ENCODE measurements around the gene GDF9.

The GDF9 gene

DNA sequence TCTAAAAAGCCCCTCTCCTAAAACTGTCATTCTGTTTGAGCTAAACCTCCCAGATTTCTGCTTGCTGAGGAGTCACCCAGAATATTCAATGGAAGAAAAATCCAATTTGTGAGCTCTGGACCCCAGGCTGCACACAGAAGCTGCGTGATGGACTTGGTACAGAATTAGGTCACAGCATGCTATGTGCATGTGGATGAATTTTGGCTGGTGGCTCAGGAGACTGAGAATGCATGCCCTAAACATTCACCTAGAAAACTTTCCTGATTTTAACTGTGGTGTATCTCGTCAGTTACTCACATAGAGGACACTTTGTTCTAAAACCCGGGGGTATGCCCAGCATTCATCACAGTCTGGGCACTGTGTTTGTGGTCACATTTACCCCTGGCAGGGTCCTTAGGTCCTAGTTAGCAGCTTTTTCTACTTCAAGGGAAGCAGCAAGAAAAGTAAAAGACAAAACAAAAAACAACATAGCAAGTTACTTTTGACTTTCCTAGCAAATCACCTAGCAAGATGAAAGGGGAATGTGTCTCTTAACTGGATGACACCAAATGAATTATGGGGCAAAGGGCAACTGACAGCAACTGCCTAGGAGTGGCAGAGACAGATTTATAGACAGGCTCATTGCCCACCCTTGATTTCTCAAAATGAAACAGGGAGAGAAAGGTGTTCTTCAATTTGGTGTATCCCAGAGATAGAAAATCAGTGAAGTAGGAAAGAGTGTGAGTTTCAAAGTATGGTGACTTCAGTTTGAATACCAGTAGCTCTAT, 27.6 kb downstream of the GDF9 start:
- Mint-ChIP-seq H3K27ac (peak overlapping the region; percentile 51), H3K9me3 (no peaks in the 10 kb centered on the region), H3K4me3 (no peak overlapping the region), H3K27me3 (no peaks in the 10 kb centered on the region), H3K4me1 (peaks cover 0 to 2% of the 10 kb centered on the region in 2 donors), H3K36me3 (no peaks in the 10 kb centered on the region)
- ATAC-seq (replicated peaks) (no peak), DNase-seq (no peak)

DNA sequence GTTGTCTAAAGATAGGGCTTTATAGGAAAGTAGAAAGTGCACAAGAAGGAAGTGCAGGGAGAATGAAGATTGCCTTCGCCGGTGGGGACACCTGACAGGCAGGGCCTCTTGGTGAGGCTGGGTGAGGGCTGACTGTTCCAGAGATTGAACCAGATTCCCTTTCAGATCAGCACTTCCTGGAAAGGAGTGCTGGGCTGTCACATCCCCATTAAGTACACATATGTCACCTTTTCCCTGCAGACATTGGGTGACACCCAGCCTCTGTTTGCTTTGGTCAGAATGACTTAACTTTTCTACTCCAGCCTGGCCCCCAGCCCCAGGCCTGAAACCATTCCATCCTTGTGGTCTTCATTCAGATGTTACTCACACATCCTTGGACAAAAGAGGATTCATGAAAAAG, 28.4 kb downstream of the GDF9 start:
- Mint-ChIP-seq H3K36me3 (no peaks in the 10 kb centered on the region), H3K4me3 (no peak overlapping the region)

DNA sequence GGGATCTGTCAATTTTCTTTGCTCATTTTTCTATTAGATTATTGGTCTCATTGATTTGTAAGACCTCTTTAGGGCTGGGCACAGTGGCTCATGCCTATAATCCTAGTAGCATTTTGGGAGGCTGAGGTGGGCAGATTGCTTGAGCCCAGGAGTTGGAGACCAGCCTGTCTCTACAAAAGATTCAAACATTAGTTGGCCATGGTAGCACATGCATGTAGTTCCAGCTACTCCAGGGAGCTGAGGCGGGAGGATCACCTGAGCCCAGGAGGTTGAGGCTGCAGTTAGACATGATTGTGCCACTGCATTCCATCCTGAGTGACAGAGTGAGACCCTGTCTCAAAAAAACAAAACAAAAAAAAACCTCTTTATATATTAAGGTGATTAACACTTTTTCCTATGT, 29.4 kb downstream of the GDF9 start:
- DNase-seq (no peak), ATAC-seq (replicated peaks) (no peak)
- Mint-ChIP-seq H3K4me3 (no peak overlapping the region), H3K27ac (no peak overlapping the region), H3K9me3 (no peaks in the 10 kb centered on the region), H3K27me3 (no peaks in the 10 kb centered on the region), H3K4me1 (peaks cover 0 to 2% of the 10 kb centered on the region in 2 donors), H3K36me3 (no peaks in the 10 kb centered on the region)

More for the DNA sequence above, 28.4 kb downstream of the GDF9 start:
- no peak for ATAC-seq (replicated peaks)
- Mint-ChIP-seq H3K9me3 (no peaks in the 10 kb centered on the region), H3K27me3 (no peaks in the 10 kb centered on the region), H3K27ac (no peak overlapping the region), H3K4me1 (peaks cover 0 to 2% of the 10 kb centered on the region in 2 donors)
- DNase-seq: no peak

DNA sequence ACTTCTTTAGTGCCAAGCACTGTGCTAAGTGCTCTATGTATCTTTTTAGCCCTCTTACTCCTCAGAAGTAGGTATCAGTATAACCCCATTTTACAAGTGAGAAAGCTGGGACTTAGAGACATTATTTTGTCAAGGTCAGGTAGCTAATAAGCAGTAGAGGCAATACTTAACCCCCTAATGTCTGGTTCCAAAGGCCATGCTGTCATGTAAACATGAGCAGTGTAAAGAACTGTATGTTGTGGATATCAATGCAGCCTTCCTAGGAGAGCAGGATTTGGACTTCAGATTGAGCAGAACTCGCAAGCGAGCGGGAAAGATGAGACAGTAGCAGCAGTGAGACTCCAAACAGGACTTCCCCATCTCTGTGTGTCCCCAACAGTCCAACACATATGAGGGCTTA, 32.2 kb downstream of the GDF9 start:
- no peak for ATAC-seq (replicated peaks)
- Mint-ChIP-seq H3K4me1 (peaks cover 7 to 20% of the 10 kb centered on the region in 2 donors), H3K27me3 (peaks cover 17% of the 10 kb centered on the region in 2 donors), H3K4me3 (no peak overlapping the region), H3K27ac (no peak overlapping the region), H3K9me3 (no peaks in the 10 kb centered on the region), H3K36me3 (peaks cover 0 to 6% of the 10 kb centered on the region in 2 donors)
- no peak for DNase-seq

DNA sequence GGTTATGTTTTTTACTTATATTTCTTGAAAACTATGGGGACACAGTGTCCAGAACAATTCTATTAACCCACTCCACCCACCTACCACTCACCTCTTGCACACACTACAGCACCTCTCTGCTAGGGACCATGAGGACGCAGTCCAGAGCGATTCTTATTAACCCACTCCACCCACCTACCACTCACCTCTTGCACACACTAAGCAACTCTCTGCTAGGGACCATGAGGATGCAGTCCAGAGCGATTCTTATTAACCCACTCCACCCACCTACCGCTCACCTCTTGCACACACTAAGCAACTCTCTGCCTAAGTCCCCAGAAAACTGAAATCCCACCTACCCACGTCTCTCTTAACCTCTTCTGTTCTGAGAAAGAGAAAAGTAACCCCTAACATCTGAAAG, 33.7 kb downstream of the GDF9 start:
- Mint-ChIP-seq H3K4me3 (no peak overlapping the region), H3K27me3 (peaks cover 22 to 29% of the 10 kb centered on the region in 2 donors)

DNA sequence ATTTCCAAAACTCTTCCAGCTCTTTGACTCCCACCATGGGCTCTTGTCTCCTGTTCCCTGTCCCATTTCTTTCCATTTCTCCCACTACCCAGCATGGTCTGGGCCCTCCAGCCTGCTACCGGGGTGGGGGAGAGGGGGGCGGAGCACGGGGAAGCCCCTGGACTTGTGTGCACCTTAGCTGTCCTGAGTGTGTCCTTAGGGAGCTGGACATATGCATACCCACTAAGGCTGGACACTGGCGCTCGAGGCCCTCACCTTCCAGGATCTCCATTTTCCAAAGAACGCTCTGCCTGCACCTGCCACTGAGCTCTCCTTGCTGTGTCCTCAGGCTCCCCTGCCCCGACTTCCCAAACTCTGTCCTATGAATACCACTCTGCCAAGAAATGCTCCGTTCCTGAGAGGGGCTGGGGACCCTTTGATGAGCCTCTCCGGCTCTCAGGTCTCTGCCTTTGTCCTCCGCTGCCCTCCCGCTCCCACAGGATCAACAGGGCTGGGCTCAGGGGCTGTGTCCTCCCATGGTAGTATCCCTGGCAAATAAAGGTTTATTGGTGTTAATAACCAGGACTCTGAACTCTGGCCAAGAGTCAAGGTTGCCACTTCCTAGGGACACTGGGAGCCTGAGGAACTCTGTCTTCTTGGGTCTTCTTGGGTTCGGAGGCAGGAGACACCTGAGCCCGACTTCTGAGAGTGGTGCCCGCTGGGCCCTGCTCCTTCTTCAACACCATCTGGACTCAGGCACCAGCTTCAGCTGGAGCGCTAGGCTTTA, 35.0 kb downstream of the GDF9 start:
- DNase-seq (no peak), ATAC-seq (replicated peaks) (no peak)
- H3K9me3 Mint-ChIP-seq: no peaks in the 10 kb centered on the region
- H3K27me3 Mint-ChIP-seq: peaks cover 36 to 43% of the 10 kb centered on the region in 2 donors
- H3K4me3 Mint-ChIP-seq: peak overlapping the region; percentile 84 to 87
- peaks cover 0 to 6% of the 10 kb centered on the region in 2 donors for H3K36me3 Mint-ChIP-seq
- H3K4me1 Mint-ChIP-seq: peaks cover 6 to 22% of the 10 kb centered on the region in 2 donors
- H3K27ac Mint-ChIP-seq: peak overlapping the region; percentile 83

More for the DNA sequence above, 33.7 kb downstream of the GDF9 start:
- no peak overlapping the region for H3K27ac Mint-ChIP-seq
- peaks cover 6 to 22% of the 10 kb centered on the region in 2 donors for H3K4me1 Mint-ChIP-seq
- no peaks in the 10 kb centered on the region for H3K9me3 Mint-ChIP-seq
- DNase-seq (no peak), ATAC-seq (replicated peaks) (no peak)
- peaks cover 0 to 6% of the 10 kb centered on the region in 2 donors for H3K36me3 Mint-ChIP-seq

DNA sequence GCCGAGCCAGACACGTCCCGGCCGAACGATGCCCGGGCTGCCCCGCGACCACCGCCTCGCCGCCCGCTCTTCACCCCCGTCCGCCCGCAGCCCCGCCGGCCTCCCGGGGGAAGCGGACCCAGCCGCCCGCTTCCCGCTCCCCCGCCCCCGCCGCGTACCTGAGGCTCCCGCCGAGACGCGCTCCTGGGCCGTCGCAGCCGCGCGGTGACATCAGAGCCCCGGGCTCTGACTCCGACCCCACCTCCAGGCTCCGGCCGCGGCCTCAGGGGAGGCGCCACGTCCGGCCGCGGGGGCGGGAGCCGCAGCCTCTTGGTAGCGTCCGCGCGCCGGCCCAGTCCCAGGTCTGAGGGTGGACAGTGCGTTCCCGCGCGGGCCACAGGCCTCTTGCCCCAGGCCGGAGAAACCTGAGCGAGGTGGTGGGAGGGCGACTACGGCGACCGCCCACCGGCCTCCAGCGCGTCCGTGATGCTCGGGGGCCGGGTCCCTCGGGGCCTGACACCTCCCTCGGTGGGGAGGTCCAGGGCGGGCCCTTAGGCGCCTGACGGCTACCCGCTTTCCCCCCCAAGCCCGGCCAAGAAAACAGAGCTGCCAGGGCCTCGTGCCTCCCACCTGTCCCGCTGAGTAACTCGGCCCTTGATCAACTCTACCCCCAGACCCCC, 35.7 kb downstream of the GDF9 start, which contains the start of gene SHROOM1:
SHROOM1 (minus strand) TSS at position 212 of the 659 bp plus-strand sequence. CDS start 4,507 bp downstream, outside the sequence.
- Mint-ChIP-seq H3K4me3 (peak within 1 kb of the TSS; percentile 87 to 93), H3K9me3 (no peaks in the 10 kb centered on the region), H3K4me1 (peaks cover 8 to 27% of the 10 kb centered on the region in 2 donors), H3K27ac (peak within 1 kb of the TSS; percentile 93), H3K36me3 (peaks cover 0 to 6% of the 10 kb centered on the region in 2 donors), H3K27me3 (peaks cover 37 to 49% of the 10 kb centered on the region in 2 donors)
- ATAC-seq (replicated peaks) (peak; percentile 65 to 69), DNase-seq (peak; percentile 32)

DNA sequence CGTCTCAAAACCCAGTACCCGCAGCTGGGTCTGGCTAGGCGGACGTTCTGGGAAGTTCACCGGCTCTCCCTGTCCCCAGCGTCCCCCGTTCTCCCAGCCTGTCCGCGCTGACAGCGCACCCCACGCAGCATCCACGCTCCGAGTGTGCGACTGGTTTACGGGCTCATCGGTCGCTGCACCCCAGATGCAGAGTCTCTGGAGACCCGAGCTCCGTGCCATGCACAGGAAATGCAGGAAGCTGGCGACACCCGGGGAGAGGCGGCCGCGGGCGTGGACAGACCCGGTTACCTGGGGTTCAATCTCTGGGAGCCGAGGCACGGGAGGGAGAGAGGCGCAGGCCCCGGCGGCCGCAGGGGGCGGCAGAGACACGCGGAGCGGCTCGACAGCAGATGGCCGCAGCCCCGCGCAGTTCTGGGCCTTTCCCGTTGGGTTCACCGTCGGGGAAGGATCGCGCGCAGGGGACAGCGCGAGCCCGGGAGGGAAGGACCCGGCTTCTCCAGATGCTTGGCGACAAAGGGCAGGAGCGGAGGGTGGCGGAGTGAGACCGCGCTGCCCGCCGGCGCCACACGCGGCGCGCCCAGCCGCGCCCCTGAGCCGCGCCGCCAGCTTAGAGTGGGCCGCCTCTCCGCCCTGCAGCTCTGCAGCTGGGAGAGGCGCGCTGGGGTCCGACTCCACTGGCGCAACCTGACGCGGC, 36.4 kb downstream of the GDF9 start:
- H3K27ac Mint-ChIP-seq: peak overlapping the region; percentile 93
- peak overlapping the region; percentile 87 to 93 for H3K4me3 Mint-ChIP-seq
- DNase-seq (peak; percentile 63), ATAC-seq (replicated peaks) (peak; percentile 87 to 88)
- H3K9me3 Mint-ChIP-seq: no peaks in the 10 kb centered on the region
- H3K27me3 Mint-ChIP-seq: peaks cover 40 to 54% of the 10 kb centered on the region in 2 donors
- peaks cover 0 to 6% of the 10 kb centered on the region in 2 donors for H3K36me3 Mint-ChIP-seq
- H3K4me1 Mint-ChIP-seq: peaks cover 9 to 31% of the 10 kb centered on the region in 2 donors

DNA sequence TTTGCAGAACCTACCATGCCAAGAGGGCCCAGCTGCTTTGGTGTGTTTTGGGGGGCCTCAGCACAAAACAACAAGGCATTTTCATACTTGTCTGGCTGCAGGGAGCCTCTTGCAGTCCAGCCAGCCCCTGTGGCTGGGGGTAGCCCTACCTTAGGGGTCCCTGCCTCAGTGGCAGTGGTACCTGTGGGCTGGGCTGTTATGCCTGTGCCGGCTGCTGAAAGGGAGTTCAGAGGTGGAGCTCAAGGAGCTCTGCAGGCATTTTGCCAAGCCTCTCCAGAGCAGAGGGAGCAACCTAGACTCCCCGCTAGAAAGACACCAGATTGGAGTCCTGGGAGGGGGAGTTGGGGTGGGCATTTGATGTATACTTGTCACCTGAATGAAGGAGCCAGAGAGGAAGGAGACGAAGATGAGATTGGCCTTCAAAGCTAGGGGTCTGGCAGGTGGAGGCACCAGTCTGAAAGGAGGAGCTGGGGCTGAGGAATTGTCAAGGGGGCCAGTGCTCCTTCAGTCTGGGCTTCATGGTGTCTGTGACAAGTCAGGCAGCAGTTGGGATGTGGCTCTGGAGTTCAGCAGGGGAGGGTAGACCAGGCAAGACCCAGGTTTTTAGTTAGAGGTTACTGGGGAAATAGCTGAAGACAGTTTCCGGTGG, 37.3 kb downstream of the GDF9 start:
- peaks cover 9 to 31% of the 10 kb centered on the region in 2 donors for H3K4me1 Mint-ChIP-seq
- H3K27ac Mint-ChIP-seq: peak overlapping the region; percentile 65
- ATAC-seq (replicated peaks): no peak
- peaks cover 0 to 6% of the 10 kb centered on the region in 2 donors for H3K36me3 Mint-ChIP-seq
- H3K27me3 Mint-ChIP-seq: peaks cover 46 to 63% of the 10 kb centered on the region in 2 donors
- H3K9me3 Mint-ChIP-seq: no peaks in the 10 kb centered on the region
- peak overlapping the region; percentile 87 to 93 for H3K4me3 Mint-ChIP-seq
- DNase-seq: no peak

DNA sequence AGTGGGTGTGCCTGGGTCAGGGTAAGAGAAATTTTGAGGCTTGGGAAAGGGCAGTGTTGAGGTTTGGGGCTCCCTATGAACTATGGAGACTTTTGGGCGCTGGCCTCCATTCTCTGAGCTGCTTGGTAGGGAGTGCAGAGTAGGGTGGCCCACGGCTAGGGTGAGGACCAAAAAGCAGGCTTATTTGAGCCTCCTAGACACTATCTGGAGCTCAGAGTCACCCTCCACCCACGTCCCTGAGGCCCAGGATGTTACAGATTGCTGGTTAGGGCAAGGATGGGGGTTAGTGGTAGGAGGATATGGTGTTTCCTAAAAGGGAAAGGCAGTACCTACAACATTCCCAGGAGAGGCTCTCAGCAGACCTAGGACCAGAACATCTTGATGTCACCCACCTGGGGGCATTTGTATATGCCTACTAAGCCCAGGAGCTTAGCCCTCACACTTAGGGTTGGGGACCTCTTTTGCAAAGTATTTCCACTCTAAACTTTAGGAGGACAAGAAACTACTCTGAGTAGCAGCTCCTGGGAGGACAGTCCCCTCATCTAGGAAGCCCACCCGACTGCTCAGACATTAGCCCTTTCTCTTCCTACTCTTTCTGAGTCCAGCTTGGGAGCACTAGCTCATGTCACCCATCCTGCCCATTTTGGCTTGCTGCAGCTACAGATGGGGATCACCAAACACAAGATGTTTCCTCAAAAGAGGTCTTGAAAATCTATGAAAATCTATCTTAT, 38.2 kb downstream of the GDF9 start:
- Mint-ChIP-seq H3K4me1 (peaks cover 10 to 40% of the 10 kb centered on the region in 2 donors), H3K36me3 (peaks cover 0 to 6% of the 10 kb centered on the region in 2 donors), H3K27me3 (peaks cover 55 to 72% of the 10 kb centered on the region in 2 donors), H3K27ac (no peak overlapping the region), H3K9me3 (no peaks in the 10 kb centered on the region), H3K4me3 (no peak overlapping the region)
- no peak for ATAC-seq (replicated peaks)
- no peak for DNase-seq

DNA sequence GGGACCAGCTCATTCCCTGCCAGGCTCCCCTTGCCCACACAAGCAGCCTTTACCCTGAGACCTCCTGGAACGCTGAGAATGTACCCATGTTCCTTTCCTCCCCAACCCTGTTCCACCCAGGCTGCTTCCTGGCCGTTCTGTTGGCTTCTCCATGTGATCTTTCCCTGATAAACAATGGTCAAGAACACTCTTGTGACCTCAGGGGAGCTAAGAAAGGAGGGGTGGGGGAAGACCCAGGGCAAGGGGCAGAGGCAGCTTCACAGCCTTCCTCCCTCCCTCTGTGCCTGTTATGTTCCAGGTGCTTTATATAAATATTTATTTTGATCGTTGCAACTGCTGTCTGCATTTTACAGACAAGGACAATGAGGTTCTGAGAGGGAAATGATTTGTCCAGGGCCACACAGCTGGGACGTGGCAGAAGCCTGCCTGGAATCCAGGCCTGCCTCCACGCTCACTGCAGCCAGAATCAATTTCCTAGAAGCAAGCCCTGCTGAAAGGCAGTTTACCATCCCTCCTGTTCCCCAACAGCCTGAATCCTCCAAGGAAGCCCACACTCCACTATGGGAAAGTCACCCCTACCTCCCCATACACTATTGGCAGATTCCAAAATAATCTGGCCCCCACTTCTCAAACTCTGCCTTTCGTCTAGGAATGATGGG, 39.7 kb downstream of the GDF9 start:
- no peaks in the 10 kb centered on the region for H3K9me3 Mint-ChIP-seq
- DNase-seq: no peak
- peaks cover 0 to 6% of the 10 kb centered on the region in 2 donors for H3K36me3 Mint-ChIP-seq
- no peak overlapping the region for H3K27ac Mint-ChIP-seq
- peaks cover 10 to 43% of the 10 kb centered on the region in 2 donors for H3K4me1 Mint-ChIP-seq
- peak overlapping the region in 1 of 2 donors; percentile 54 for H3K4me3 Mint-ChIP-seq
- ATAC-seq (replicated peaks): no peak
- H3K27me3 Mint-ChIP-seq: peaks cover 58 to 86% of the 10 kb centered on the region in 2 donors

DNA sequence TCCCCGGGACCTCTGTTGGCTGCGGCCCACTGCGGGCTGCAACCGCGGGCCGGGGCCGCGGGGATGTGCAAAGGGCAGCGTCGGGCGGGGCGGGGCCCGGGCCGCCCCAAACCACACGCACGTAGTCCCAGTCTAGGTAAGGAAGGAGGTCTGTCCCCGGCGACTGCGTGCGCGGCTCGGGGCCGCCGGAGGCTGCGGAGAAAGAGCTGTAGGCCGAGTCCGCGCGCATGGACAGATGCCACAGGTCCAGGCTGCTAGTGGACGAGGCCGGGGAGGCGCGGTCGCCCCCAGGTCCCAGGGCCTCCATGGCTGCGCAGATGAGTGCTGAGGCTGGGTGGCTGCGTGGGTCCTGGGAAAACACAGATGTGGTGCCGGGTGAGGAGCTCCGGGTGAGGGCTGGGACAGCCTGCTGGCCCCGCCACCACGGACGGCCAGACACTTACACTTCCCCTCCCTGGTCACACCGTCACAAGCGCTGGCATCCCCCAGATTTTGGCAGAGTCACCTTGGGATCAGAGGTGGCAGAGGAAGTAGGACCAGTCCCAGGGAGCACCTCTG, 40.4 kb downstream of the GDF9 start:
- no peak overlapping the region for H3K27ac Mint-ChIP-seq
- no peaks in the 10 kb centered on the region for H3K9me3 Mint-ChIP-seq
- peaks cover 52 to 85% of the 10 kb centered on the region in 2 donors for H3K27me3 Mint-ChIP-seq
- peak overlapping the region; percentile 55 to 69 for H3K4me3 Mint-ChIP-seq
- DNase-seq (no peak), ATAC-seq (replicated peaks) (peak; percentile 25 to 26)
- peaks cover 8 to 37% of the 10 kb centered on the region in 2 donors for H3K4me1 Mint-ChIP-seq
- H3K36me3 Mint-ChIP-seq: no peaks in the 10 kb centered on the region

Data from stimulated activated naive B cell treated with anti-CD40 and anti-IgM and Interleukin-4, amounts not matched to agents 10 μg/mL and 1 μg/mL and 100 μg/mL, for 72 hours (primary cell).